Kidney tubule cell (primary cell): Measurements from ENCODE around the gene USP40.

Experiments used
- DNase-seq: peaks from one replicate; pipeline ENCODE4 v3.0.0-alpha.2; 2018; ENCODE audit warnings: low spot score

Gene USP40

GRCh38 chr2:233556881-233557736 lies 9.5 kb downstream of the USP40 start:
- DNase-seq, result peak; percentile 70

- DNase-seq, result peak; percentile 17
Measured at GRCh38 chr2:233553366-233553765, 13.2 kb downstream of the USP40 start.

- peak; percentile 51 for DNase-seq
Measured at GRCh38 chr2:233551491-233551890, 15.1 kb downstream of the USP40 start.

- DNase-seq, result no peak
Measured at GRCh38 chr2:233546774-233547173, 19.8 kb downstream of the USP40 start.

- DNase-seq, result peak; percentile 54
Measured at GRCh38 chr2:233546101-233546500, 20.5 kb downstream of the USP40 start.

GRCh38 chr2:233544200-233544610 lies 22.4 kb downstream of the USP40 start:
- DNase-seq, result peak; percentile 90

- peak; percentile 66 for DNase-seq
Measured at GRCh38 chr2:233542507-233542906, 24.1 kb downstream of the USP40 start.

- no peak for DNase-seq
Measured at GRCh38 chr2:233538741-233539140, 27.8 kb downstream of the USP40 start.

GRCh38 chr2:233535271-233535670 lies 31.3 kb downstream of the USP40 start:
- no peak for DNase-seq

GRCh38 chr2:233532971-233533370 lies 33.6 kb downstream of the USP40 start:
- DNase-seq, result no peak

GRCh38 chr2:233531955-233532354 lies 34.6 kb downstream of the USP40 start:
- DNase-seq, result no peak

GRCh38 chr2:233530381-233530780 lies 36.2 kb downstream of the USP40 start:
- DNase-seq, result no peak

- DNase-seq, result no peak
Measured at GRCh38 chr2:233528182-233528581, 38.4 kb downstream of the USP40 start.

- DNase-seq, result peak; percentile 57
Measured at GRCh38 chr2:233525791-233526190, 40.8 kb downstream of the USP40 start.

- DNase-seq, result no peak
Measured at GRCh38 chr2:233519787-233520611, 46.6 kb downstream of the USP40 start.

GRCh38 chr2:233513953-233514655 lies 52.5 kb downstream of the USP40 start:
- DNase-seq, result no peak

GRCh38 chr2:233503947-233504637 lies 62.5 kb downstream of the USP40 start:
- DNase-seq, result no peak

GRCh38 chr2:233503481-233503880 lies 63.1 kb downstream of the USP40 start:
- no peak for DNase-seq

GRCh38 chr2:233501198-233502076 lies 65.1 kb downstream of the USP40 start:
- peak; percentile 67 for DNase-seq

GRCh38 chr2:233499928-233500327 lies 66.7 kb downstream of the USP40 start:
- DNase-seq, result no peak

- DNase-seq, result no peak
Measured at GRCh38 chr2:233498126-233498525, 68.5 kb downstream of the USP40 start.
